ENCODE measurements around the gene OR10A2.
"Not testable (repeated sequence)": the region's sequence is repeated elsewhere in the genome, so short reads cannot be mapped to it uniquely, and the experiment has no call there.

Gene OR10A2, protein sequence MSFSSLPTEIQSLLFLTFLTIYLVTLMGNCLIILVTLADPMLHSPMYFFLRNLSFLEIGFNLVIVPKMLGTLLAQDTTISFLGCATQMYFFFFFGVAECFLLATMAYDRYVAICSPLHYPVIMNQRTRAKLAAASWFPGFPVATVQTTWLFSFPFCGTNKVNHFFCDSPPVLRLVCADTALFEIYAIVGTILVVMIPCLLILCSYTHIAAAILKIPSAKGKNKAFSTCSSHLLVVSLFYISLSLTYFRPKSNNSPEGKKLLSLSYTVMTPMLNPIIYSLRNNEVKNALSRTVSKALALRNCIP

DNA sequence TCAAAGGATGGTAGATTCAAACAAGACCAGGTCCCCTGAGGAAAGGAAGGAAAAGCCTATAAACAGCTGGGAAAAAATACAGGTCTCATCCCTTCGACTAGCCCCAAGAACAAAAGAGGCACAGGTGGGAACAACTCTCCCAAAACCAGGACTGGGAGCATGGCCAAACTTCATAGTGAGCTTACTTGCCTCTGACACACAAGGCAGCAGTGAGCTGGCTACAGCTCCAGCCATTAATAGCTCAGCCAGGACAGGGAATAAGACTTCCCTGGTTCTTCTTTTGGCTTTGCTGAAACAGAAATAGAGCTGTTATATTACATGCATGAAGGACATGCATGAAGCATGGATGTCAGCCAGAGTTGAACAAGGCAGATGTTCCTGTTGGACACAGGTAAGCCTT, at the start of gene OR10A2:
OR10A2 (plus strand) TSS at position 97 of the 400 bp plus-strand sequence. CDS start 6,698 bp downstream, outside the sequence.
- no peak for DNase-seq

DNA sequence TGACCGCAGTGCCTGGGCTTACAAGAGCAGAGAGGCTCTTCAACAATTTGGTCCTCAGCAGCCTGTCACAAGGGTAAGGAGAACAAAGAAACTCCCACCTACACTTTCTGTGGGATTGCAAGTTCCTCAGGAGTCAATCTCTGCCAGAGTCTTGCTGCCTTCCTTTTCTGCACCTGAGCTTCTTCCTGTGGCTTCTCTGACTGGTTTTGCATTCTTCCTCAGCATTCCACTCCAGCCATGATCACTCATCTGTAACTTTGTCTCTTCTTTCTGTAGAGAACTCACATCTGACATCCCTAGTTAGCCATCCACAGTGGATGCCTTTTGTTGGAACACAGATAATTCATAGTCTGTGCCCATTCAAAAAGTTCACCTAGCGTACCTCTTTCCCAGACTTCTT, 49.2 kb upstream of the OR10A2 start:
- no peak for DNase-seq

DNA sequence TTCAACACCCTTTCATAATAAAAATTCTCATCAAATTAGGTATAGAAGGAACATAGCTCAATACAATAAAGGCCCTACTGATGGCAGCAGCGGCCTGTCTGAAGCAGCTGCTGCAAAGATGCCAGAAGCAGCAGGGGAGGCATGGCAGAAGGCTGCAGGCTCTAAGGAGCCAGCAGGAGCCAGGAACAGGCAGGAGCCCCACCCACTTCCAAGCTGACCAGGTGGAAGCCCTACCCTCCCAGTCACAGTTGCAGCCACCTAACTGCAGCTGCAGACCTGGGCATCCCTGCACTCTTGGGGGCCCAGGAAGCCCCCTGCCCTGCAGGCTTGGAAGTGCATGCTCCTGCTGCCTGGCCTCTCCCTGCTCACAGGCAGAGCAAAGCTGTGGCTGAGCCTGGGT, 45.2 kb upstream of the OR10A2 start:
- no peak for DNase-seq

DNA sequence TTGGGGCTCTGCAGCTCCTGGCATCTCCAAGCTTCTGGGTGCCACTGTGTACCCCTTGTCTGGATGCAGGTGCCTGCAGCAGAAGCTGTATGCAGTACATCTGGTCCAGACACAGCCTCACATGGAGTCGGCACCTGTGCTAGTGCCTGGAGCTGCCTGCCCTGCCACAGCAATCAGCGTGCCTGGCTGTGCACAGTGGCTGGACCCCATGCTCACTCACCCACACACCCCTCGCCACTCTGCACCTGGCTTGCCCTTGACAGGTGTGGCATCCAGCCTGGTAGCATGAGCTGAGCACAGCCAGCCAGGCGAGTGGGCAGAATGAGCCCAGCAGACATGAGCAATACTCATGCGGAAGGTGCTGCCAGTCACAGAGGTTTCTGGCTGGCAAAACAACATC, 43.9 kb upstream of the OR10A2 start:
- DNase-seq: no peak

DNA sequence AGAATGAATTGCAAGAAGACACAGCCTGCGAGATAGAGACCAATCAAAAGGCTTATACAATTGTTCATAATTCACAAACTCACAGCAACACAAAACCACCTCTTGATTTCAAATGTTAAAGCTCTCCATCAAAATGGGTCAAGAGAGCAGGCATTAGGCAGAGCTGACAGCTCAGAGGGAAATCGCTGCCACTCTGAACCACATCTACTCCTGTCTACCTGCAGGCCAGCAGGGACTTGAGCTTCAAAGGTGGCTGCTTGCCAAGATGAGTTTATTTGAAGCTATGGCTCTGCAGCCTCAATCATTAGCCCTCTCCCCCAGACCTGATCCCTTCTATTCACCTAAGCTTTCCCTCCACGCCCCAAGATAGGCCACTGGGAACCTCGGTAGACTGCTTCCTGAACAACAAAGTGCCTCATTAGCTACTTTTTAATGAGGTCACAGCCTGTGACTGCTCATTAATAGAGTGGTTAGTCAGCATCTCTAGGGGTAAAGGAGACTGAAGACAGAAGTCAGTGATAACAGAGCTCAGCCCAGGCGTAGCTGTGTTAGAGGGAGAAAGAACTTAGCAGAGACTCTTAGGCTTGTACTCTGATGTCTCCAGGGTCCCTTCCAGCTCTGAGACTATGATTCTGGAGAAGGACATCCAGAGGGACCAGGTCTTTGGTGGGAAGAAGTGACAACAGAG, 38.6 kb upstream of the OR10A2 start:
- DNase-seq: no peak

DNA sequence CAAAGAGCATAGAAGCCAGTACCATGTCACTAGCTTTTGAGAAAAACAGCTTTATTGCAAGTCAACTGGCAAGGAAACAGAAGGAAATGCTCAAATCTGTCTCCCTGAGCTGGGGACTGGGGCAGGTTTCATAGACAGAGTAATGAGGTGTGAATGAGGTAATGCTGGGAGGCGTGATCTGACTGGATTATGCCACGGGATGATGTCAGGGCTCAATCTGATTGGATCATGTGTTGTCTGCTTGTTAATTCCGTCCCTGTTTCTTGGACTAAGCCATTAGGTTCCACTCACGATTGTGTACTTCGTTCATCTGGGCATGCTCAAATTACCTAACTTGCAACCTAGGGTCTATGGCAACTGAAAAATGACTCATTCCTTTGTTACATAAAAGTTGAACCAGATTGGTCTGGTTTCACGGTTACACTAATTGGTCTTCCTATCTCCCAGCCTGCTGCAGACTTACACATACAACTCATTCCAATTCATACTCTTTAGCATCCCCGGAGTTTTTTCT, 37.6 kb upstream of the OR10A2 start:
- DNase-seq: peak; percentile 43

DNA sequence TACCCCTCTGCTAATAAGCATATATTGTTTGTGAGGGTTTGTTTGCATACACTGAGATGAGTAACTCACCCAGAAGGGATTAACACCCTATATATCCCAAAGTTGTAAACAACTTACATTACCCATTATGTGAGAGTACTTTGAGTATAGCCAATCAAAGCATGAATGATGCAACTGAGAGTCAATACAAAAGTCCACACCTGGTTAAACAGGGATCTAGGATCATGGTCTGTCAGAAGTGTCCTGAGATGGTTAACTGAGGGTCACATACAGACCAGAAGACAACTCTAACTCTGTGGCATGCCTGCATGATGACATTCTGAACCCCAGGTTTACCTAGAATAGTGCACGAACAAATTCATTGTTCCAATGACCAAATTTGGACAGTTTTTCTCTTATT, 34.8 kb upstream of the OR10A2 start:
- no peak for DNase-seq

DNA sequence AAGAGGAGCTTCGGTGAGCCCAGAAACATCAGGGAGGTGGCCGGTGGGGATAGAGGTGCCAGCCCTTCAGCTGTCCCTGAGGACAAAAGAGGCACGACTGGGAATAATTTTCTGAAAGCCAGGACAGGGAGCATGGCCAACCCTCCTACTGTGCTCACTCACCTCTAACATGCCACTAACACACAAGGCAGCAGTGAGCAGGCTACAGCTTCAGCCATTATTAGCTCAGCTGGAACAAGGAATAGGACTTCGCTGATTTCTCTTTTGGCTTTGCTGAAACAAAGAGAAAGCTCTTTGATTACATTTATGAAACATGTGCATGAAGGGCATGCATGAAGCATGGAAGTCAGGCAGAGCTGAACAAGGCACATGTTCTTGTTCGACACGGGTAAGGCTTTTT, 29.5 kb upstream of the OR10A2 start:
- DNase-seq: no peak

DNA sequence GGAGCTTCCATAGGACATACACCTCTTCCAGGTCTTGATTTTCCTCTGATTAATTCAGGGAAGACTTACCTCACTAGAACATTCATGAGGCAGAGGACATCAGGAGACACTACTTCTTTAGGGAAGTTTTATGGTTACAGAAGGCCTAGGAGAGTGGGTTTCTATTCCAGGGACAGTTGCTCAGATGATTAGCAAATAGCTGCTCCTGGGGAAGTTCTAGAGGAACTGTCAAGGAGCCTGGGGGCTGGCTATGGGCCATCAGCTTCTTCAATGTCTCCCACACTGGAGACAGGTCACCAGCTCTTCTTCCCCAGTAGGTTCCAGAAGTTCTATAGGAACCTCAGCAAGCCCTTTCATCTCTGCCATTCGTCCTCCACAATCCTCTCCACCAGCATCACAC, 28.8 kb upstream of the OR10A2 start:
- no peak for DNase-seq

DNA sequence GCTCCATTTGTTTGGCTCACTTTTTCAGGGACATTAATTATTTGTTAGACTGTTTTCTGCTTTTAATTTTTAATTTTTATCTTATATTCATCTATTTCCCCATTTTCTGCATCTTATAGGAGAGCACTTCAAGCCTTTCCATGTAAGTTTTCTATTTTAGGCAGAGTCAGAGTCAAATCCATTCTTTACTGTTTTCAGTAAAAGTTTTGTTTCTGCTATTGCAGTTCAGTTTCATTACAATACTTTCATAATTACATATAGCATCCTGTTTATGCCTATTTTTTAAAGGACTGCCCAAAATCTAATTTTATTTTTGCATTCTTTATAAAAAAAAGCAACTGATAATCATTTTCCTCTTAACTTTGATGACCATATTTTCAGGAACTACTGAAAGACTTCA, 21.2 kb upstream of the OR10A2 start:
- no peak for DNase-seq

DNA sequence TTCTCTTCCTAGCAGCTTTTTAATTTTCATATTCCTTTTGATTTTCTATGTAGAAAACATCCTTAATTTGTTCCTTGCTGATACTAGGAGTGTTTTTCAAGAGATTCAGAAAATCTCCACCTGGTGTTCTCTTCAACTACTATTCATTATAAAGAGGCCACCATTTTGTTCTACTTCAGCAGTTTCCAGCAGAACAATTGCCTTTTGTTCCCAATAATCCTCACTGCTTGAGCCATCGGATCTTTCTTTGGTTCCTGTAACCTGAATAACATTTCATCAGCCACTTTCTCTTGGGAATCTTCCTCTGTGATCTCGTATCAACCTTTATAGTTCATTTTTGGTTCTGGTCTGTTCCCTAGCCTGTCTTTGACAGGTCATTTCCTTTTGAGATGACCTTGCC, 19.2 kb upstream of the OR10A2 start:
- no peak for DNase-seq

DNA sequence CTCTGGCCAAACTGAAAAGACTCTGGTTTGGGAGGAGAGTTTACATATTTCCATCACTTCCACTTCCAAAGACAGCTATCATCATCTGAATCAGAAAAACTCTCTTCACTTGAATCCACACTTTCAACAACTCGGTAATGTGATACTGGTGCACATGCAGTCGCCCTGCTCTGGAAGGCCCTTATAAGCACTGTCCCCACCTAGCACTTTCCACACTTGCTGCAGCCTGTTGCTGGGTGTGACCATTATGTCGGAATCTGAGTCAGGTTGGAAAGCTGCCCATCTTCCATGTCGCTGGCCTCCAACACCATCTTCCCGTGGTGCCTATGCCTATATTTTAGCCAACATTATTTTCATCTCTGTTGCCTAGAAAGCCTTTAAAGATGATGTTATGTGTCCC, 18.5 kb upstream of the OR10A2 start:
- DNase-seq: no peak

DNA sequence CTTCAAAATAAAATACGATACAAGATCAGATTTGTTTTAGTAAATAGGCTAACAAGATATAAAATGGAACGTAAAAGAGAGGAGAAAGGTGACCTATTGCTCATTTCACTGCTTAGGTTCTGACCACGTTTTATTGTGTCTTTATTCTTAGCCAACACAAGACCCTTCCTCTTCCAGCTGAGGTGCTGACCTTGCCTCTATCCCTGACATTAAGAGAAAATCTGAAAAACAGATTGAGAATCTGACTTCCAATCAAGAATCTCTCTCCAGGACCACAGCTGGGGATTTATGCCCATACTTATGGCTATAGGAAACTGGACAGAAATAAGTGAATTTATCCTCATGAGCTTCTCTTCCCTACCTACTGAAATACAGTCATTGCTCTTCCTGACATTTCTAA, 17.5 kb upstream of the OR10A2 start, which contains the start of gene OR10A5:
OR10A5 (plus strand) TSS at position 301 of the 400 bp plus-strand sequence; CDS start at position 301, 0 bp downstream.
- no peak for DNase-seq

DNA sequence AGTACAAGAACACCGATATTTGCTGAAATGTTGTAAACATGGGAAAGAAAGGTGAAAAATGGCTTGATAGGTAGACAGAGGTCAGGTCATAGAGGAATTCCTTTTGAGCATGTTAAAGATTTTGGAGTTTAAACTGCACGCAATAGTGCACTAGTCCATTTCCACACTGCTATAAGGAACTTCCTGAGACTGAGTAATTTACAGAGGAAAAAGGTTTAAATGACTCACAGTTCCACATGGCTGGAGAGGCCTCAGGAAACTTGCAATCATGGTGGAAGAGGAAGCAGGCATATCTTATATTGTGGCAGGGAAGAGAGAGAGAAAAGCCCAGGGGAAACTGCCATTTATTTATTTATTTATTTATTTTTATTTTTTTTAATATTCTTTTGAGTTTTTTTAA, 12.3 kb upstream of the OR10A2 start:
- DNase-seq: no peak

DNA sequence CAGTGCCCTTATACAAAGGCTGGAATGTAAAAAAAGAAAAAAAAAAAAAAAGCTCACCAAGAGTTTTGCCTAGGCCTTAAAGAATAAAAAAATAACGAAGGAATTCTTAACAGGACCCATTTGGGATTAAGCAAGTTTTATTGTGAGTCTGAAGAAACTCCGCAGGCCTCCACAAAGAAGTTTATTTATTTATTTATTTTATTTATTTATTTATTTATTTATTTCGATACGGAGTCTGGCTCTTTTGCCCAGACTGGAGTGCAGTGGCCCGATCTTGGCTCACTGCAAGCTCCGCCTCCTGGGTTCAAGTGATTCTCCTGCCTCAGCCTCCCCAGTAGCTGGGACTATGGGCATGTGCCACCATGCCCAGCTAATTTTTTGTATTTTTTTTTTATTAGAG, 8.1 kb upstream of the OR10A2 start:
- DNase-seq: not testable (repeated sequence)

DNA sequence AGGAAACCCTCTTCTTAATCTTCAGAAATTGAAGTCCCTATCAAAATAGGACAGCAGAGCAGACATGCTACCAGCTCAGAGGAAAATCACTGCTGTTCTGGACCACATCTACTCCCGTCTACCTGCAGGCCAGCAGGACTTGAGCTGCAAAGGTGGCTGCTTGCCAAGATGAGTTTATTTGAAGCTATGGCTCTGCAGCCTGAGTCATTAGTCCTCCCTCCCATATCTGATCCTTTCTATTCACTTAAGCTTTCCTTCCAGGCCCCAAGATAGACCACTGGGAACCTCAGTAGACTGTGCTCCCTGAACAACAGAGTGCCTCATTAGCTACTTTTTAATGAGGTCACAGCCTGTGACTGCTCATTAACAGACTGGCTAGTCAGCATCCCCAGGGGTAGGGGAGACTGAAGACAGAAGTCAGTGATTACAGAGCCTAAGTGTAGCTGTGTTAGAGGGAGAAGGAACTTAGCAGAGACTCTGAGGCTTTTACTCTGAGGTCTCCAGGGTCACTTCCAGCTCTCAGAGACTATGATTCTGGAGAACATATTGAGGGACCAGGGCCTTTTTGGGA, 6.8 kb upstream of the OR10A2 start:
- no peak for DNase-seq

DNA sequence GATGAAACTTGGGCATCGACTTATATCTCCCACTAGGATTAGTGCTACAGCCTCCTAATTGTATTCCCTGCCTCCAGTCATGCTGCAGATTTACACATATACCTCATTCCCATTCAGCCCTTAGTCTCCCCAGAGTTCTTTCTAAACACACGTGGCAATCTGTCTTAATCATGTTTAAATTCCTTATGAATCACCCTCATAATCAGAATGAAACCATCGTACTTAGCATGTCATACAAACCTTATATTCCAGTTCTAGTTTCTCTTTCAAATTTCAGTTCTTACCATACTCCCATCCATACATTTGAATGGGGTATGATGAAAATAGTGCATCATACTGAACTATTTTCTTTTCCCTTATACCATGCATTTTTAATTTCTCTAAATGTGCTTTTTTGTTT, 6.0 kb upstream of the OR10A2 start:
- no peak for DNase-seq

DNA sequence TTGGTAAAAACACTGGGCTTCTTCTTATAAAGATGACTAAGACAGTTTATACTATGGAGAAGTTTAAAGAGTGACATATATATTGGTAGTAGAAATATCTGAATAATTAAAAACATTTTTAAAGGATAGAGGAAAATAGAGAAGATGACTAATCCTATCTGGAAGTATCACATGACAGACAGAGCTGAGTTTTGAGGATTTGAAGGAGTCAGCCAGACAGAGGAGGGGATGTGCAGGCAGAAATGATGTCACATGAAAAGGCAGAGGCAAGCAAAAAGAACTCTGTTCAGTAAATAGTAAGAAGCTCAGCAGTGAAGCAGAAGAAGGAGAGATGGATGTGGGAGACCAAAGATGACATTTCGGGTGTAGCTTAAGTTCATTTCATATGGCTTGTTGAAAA, 1.6 kb downstream of the OR10A2 start:
- no peak for DNase-seq

DNA sequence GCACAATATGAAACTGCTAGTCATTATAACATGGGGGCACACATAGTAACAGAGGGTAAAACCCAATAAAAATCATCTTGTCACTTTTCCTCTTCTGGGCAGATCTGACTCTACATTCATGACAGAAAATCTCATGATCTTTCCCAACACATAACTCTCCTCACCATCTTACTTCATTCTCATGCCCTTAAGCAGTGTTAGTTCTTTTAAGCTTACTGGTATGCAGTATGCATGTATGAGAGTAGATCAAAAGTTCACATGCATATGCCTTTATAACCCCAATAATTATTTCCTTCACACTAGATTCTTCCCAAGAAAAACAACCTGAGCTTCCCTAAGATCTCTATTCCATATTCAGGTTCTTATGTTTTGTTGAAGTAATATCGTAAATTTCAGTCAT, 8.4 kb downstream of the OR10A2 start:
- DNase-seq: no peak

DNA sequence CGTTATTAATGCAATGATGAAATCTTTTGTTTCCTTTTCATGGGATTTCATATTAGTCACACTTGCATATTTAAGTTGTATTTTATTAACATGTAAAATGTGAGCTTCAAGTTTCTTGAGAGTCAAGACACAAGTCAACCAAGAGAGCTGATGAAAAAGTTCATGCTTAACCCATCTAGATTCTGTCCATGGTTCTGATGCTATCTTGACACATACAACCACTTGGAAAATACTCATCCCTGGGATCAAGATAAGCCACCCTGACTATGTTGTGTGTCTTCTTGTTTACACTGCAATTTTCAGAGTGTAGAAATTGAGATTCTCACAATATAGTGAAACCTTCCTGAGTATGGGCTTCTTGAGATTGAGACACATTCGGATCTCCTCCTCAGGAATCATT, 12.9 kb downstream of the OR10A2 start:
- DNase-seq: no peak

DNA sequence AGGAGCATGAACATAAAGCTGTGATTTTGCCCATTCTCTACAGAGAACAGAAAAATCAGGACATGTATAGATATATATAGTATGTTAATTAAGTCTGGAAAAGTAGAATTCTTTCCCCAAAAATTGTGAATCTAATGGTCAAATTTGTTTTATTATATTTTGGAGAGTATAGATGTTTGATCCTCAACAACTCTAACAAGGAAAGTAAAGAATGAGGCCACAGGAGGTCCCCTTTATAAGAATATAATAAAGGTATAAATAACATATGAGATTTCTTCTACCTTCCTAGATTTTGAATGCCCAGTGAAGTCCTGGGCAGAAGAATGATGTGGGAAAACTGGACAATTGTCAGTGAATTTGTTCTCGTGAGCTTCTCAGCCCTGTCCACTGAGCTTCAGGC, 13.5 kb downstream of the OR10A2 start, which contains the start of gene OR10A4:
OR10A4 (plus strand) TSS at position 301 of the 400 bp plus-strand sequence; CDS start at position 324, 23 bp downstream.
- no peak for DNase-seq

DNA sequence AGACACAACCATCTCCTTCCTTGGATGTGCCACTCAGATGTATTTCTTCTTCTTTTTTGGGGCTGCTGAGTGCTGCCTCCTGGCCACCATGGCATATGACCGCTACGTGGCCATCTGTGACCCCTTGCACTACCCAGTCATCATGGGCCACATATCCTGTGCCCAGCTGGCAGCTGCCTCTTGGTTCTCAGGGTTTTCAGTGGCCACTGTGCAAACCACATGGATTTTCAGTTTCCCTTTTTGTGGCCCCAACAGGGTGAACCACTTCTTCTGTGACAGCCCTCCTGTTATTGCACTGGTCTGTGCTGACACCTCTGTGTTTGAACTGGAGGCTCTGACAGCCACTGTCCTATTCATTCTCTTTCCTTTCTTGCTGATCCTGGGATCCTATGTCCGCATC, 14.1 kb downstream of the OR10A2 start:
- DNase-seq: no peak

DNA sequence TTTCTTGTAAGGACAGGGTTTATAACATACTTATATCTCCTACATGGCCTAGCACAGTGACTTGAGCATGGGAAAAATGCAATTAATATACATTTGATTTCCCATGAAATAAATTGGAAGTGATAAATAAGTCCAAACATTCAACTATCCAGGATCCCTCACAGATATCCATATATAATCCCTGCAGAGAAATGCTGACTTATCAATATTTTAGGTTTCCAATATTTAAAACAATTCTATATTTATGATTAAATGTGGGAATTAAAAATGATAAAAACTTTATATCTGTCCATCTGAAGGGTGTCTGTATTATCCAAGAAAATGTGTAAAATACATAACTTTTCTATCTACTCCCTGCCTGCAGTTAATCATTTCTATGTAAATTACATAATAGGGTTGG, 19.9 kb downstream of the OR10A2 start:
- no peak for DNase-seq

DNA sequence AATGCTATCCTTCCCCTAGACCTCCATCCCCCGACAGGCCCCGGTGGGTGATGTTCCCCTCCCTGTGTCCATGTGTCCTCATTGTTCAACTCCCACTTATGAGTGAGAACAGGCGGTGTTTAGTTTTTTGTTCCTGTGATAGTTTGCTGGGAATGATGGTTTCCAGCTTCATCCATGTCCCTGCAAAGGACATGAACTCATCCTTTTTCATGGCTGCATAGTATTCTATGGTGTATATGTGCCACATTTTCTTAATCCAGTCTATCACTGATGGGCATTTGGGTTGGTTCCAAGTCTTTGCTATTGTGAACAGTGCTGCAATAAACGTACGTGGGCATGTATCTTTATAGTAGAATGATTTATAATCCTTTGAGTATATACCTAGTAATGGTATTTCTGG, 24.9 kb downstream of the OR10A2 start:
- DNase-seq: not testable (repeated sequence)

All from femur (tissue), 1 donor.